Calu3 (cell line): Measurements from ENCODE around the gene MAD1L1. TPM values are rescaled to one million over a fixed set of nuclear protein-coding genes. Genes with fewer than 3 reads are reported as not detected.

Experiments used
- BruUV-seq: library from RNA; stranded (reverse); fragments of 400-500 nt; replicated peaks from 2 replicates; lab custom pipeline; 2021; lab: Mats Ljungman, UMichigan
- CTCF ChIA-PET: fragments of 300-600 bp; sonication (Branson Sonifier 250); formaldehyde crosslinking; loops from one replicate; lab custom pipeline; 2022; ENCODE audit warnings: antibody characterized with exemption; lab: Charles Lee
- DNase-seq: peaks from one replicate; pipeline ENCODE4 v3.0.0; 2022
- H3K27ac Mint-ChIP-seq: one replicate; pipeline ENCODE4 v1.8.0; 2022; ENCODE audit warnings: mixed read lengths; ENCODE audit not compliant: unreplicated experiment
- H3K27me3 Mint-ChIP-seq: one replicate; pipeline ENCODE4 v1.8.0; 2022; ENCODE audit warnings: mixed read lengths; ENCODE audit not compliant: unreplicated experiment
- H3K36me3 Mint-ChIP-seq: one replicate; pipeline ENCODE4 v1.8.0; 2022; ENCODE audit warnings: mild to moderate bottlenecking, moderate library complexity, mixed read lengths; ENCODE audit not compliant: insufficient read depth, unreplicated experiment
- H3K4me1 Mint-ChIP-seq: one replicate; pipeline ENCODE4 v1.8.0; 2022; ENCODE audit warnings: mild to moderate bottlenecking, low read depth, mixed read lengths; ENCODE audit not compliant: unreplicated experiment
- H3K4me3 Mint-ChIP-seq: one replicate; pipeline ENCODE4 v1.8.0; 2022; ENCODE audit warnings: mild to moderate bottlenecking, low read depth, moderate library complexity, mixed read lengths; ENCODE audit not compliant: unreplicated experiment
- H3K9me3 Mint-ChIP-seq: one replicate; pipeline ENCODE4 v1.8.0; 2022; ENCODE audit warnings: low read depth, mixed read lengths; ENCODE audit not compliant: unreplicated experiment
- intact Hi-C: fragments of 100-400 bp; cut with micrococcal nuclease; formaldehyde crosslinking; loops from one replicate; pipeline ENCODE4 v1.10.0; 2022; ENCODE audit not compliant: unreplicated experiment
- total RNA-seq: library from RNA; stranded (reverse); gene quantifications from 2 replicates; pipeline ENCODE4 v1.2.3, GENCODE V29; 2022
- TF ChIP-seq, protein P1 (sequence below): fragments of 200-600 bp; IDR thresholded peaks from one replicate; pipeline ENCODE4 v1.8.0; 2022; ENCODE audit warnings: antibody characterized with exemption; ENCODE audit not compliant: unreplicated experiment

The MAD1L1 gene
- total RNA-seq, 1 experiment from 2014 or later: 86.0 TPM

DNA sequence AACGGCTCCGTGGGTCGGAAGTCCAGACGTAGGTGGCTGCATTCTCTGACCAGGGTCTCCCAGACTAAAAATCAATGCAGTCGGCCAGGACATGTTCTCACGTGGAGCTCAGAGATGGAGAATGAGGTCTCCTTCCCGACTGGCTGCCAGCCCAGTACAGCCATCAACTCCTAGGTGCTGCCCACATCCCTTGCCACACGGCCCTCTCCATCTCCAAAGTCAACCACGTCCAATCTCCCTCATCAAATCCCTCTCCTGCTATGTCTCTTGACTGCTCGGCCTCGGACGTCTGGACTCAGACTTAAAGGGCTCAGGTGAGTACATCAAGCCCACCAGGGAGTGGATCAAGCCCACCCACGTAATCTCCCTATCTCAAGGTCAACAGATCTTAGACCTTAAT is 6.9 kb downstream of the MAD1L1 start:
- peaks cover 16% of the 10 kb centered on the region for H3K4me1 Mint-ChIP-seq
- H3K9me3 Mint-ChIP-seq: no peaks in the 10 kb centered on the region
- H3K36me3 Mint-ChIP-seq: peaks cover 31% of the 10 kb centered on the region
- no peak overlapping the region for H3K4me3 Mint-ChIP-seq
- H3K27ac Mint-ChIP-seq: peak overlapping the region; percentile 10
- TF ChIP-seq, protein P1, sequence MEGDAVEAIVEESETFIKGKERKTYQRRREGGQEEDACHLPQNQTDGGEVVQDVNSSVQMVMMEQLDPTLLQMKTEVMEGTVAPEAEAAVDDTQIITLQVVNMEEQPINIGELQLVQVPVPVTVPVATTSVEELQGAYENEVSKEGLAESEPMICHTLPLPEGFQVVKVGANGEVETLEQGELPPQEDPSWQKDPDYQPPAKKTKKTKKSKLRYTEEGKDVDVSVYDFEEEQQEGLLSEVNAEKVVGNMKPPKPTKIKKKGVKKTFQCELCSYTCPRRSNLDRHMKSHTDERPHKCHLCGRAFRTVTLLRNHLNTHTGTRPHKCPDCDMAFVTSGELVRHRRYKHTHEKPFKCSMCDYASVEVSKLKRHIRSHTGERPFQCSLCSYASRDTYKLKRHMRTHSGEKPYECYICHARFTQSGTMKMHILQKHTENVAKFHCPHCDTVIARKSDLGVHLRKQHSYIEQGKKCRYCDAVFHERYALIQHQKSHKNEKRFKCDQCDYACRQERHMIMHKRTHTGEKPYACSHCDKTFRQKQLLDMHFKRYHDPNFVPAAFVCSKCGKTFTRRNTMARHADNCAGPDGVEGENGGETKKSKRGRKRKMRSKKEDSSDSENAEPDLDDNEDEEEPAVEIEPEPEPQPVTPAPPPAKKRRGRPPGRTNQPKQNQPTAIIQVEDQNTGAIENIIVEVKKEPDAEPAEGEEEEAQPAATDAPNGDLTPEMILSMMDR: no peak
- intact Hi-C loops: no loop called here
- no TSS peak for BruUV-seq
- H3K27me3 Mint-ChIP-seq: no peaks in the 10 kb centered on the region
- CTCF ChIA-PET: no interaction called here
- no peak for DNase-seq

DNA sequence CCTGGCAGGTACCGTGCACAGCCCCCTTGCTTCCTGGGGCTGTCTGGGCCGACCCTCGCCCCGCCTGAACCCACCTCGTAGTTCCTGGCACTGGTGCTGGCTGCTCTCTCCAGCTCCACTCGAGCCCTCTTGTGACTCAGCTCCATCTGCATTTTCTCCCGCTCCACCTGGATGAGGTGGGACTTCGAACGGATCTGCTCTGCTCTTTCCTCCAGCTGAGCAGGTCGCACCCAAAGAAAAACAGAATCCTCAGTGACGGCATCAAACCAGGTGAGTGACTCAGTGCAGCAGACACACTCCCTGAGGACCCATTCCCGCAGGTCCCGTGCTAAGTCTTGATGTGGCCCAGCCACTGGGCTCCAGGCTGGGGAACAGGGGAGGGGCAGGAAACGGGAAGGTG is 7.4 kb downstream of the MAD1L1 start:
- no peaks in the 10 kb centered on the region for H3K27me3 Mint-ChIP-seq
- intact Hi-C loops: no loop called here
- peak; percentile 46 for DNase-seq
- H3K4me1 Mint-ChIP-seq: peaks cover 16% of the 10 kb centered on the region
- no peak overlapping the region for H3K27ac Mint-ChIP-seq
- H3K4me3 Mint-ChIP-seq: no peak overlapping the region
- TF ChIP-seq, protein P1: no peak
- H3K36me3 Mint-ChIP-seq: peaks cover 36% of the 10 kb centered on the region
- BruUV-seq: no TSS peak
- no peaks in the 10 kb centered on the region for H3K9me3 Mint-ChIP-seq
- CTCF ChIA-PET: no interaction called here

DNA sequence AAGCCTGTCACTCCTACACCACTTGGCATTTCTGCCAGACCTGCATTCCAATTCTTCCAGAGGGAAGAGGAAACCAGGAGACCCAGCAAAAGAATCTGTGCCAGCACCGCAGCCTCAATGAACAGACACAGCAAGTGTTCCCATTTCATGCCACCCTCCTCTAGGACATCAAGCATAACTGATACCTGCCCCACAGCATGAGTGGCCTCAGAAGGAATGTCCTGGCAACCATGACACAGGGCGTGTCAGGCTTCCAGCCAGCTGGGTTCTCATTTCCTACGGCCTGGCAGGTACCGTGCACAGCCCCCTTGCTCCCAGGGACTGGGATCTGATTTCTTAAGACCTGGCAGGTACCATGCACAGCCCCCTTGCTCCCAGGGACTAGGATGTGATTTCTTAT is 7.8 kb downstream of the MAD1L1 start:
- H3K36me3 Mint-ChIP-seq: peaks cover 36% of the 10 kb centered on the region

DNA sequence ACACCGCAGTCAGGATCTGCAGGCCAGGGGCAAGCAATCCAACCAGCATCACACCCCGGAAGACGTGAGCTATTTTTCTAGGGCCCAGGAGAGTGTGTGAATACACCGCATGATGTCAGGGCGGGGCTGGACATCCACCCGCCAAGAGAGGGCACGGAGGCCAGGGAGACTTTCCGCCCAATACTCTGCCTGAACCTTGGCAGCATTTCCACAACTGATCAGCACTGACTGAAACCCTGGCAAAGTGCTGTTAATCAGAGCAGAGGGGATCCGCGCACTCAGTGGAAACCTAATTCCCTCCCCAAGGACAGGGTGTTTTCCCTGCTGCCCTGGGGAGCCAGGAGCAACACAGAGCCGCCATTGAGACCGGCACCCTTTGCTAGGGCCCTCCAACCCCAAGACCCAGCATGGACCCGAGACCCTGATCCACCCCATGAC is 8.2 kb downstream of the MAD1L1 start:
- H3K4me1 Mint-ChIP-seq: peaks cover 16% of the 10 kb centered on the region
- H3K4me3 Mint-ChIP-seq: no peak overlapping the region
- intact Hi-C loops: no loop called here
- CTCF ChIA-PET: no interaction called here
- H3K27ac Mint-ChIP-seq: no peak overlapping the region
- H3K9me3 Mint-ChIP-seq: no peaks in the 10 kb centered on the region
- H3K27me3 Mint-ChIP-seq: no peaks in the 10 kb centered on the region
- TF ChIP-seq, protein P1: no peak
- no TSS peak for BruUV-seq
- DNase-seq: no peak
- H3K36me3 Mint-ChIP-seq: peaks cover 33% of the 10 kb centered on the region

More for the DNA sequence above, 7.8 kb downstream of the MAD1L1 start:
- Mint-ChIP-seq H3K4me3 (no peak overlapping the region), H3K9me3 (no peaks in the 10 kb centered on the region), H3K4me1 (peaks cover 16% of the 10 kb centered on the region), H3K27ac (no peak overlapping the region), H3K27me3 (no peaks in the 10 kb centered on the region)
- peak; percentile 59 for DNase-seq
- intact Hi-C loops: no loop called here
- TF ChIP-seq, protein P1: no peak
- CTCF ChIA-PET: no interaction called here
- no TSS peak for BruUV-seq
